GM21825 (cell line): Measurements from ENCODE around the gene PACS1.
"Not testable (repeated sequence)": the region's sequence is repeated elsewhere in the genome, so short reads cannot be mapped to it uniquely, and the experiment has no call there.

Source experiments
- ATAC-seq: cut with Tn5 transposase; IDR thresholded peaks from one replicate; pipeline ENCODE4 v1.9.1; 2021; ENCODE audit warnings: mild to moderate bottlenecking, moderate library complexity; ENCODE audit not compliant: unreplicated experiment

The PACS1 gene

DNA sequence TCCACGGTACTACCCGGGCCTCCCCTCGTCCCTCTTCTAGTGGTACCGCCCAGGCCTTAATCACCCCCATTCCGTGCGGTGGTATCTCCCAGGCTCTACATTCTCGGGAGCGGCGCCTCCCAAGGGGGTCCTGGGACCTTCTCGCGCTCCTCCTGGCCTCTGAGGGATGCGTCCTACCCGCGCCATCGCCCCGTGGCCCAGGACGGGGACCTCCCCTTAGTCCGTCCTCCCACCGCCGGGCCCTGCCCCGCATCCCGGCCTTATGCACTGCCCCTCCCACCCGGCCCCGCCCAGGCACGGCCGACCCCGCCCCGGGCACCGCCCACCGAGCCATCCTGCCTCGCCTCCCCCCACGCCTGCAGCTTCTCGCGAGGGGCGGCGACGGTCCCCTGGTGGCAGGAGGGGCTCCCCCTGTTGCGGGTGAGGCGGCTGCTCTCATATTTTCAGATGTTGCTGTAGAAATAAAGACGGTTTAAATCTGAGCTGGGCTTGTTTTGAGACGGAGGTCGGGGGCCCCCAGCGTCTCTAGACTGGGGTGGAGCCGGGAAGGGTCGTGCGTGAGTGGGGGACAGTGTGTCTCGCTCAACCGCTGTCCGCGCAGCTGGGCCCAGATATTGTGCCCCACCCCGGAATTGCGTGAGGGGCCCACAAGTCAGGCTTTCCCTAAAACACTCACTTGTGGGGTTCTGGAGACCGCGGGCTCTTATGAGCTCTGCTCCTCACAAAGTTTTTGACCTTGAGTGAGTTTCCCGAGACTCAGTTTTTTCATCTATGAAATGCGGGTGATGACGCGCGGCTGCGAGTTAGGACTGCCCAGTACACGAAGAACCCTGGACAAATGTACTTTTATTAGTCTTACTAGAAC, 197.5 kb downstream of the PACS1 start:
- peak; percentile 43 for ATAC-seq

- ATAC-seq: peak; percentile 77
Observed at GRCh38 chr11:66268244-66268951, 198.3 kb downstream of the PACS1 start, which contains the start of gene RAB1B. TSS of gene RAB1B (plus strand) at chr11:66268639. CDS start at chr11:66268680, 41 bp downstream.

GRCh38 chr11:66268952-66269905, 199.2 kb downstream of the PACS1 start:
- ATAC-seq: no peak

DNA sequence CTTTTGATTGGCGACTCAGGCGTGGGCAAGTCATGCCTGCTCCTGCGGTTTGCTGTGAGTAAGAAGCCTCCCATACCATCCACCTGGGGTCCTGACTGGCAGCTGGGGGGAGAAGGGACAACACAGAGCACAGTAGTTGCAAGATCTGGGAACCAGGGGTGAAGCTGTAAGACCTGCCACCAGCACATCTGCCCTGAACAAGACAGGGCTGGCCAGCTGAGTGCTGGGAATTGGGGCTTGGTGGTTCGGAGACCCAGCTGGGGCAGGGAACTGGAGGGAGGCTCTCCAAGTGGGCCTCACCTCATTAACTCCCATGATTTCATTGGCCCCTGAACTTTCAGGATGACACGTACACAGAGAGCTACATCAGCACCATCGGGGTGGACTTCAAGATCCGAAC, 201.7 kb downstream of the PACS1 start:
- ATAC-seq: no peak

- no peak for ATAC-seq
Observed at GRCh38 chr11:66272596-66272995, 202.5 kb downstream of the PACS1 start.

- no peak for ATAC-seq
Observed at GRCh38 chr11:66274219-66274618, 204.1 kb downstream of the PACS1 start.

DNA sequence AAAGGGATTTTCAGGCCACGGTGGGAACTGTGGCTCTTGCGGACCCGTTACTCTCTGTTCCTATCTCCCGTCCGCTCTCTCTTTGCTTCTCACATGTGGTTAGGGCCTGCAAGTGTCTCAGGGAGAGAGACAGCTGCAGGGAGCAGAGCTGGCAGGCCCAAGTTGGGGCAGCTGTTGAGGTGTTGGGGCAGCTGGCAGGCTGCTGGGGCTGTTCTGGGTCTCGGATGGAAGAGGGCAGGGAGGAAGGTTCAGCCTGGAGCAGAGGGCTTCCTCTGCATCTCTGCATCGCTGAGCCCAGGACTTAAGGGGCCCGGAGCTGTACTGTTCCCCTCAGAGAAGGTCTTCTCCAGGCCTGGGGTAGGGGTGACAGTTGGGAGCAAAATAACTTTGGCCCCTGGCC, 205.3 kb downstream of the PACS1 start:
- no peak for ATAC-seq

DNA sequence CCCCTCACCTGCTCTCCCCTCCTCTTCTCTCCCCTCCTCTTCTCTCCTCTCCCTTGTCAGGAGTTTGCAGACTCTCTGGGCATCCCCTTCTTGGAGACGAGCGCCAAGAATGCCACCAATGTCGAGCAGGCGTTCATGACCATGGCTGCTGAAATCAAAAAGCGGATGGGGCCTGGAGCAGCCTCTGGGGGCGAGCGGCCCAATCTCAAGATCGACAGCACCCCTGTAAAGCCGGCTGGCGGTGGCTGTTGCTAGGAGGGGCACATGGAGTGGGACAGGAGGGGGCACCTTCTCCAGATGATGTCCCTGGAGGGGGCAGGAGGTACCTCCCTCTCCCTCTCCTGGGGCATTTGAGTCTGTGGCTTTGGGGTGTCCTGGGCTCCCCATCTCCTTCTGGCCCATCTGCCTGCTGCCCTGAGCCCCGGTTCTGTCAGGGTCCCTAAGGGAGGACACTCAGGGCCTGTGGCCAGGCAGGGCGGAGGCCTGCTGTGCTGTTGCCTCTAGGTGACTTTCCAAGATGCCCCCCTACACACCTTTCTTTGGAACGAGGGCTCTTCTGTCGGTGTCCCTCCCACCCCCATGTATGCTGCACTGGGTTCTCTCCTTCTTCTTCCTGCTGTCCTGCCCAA, 206.0 kb downstream of the PACS1 start:
- no peak for ATAC-seq

GRCh38 chr11:66276619-66277018, 206.5 kb downstream of the PACS1 start:
- ATAC-seq: not testable (repeated sequence)

- not testable (repeated sequence) for ATAC-seq
Observed at GRCh38 chr11:66277064-66277463, 207.0 kb downstream of the PACS1 start.

GRCh38 chr11:66277471-66278362, 207.6 kb downstream of the PACS1 start, which contains the start of gene CNIH2:
TSS of gene CNIH2 (plus strand) at chr11:66278175. CDS start at chr11:66278457, 282 bp downstream.
- no peak for ATAC-seq

DNA sequence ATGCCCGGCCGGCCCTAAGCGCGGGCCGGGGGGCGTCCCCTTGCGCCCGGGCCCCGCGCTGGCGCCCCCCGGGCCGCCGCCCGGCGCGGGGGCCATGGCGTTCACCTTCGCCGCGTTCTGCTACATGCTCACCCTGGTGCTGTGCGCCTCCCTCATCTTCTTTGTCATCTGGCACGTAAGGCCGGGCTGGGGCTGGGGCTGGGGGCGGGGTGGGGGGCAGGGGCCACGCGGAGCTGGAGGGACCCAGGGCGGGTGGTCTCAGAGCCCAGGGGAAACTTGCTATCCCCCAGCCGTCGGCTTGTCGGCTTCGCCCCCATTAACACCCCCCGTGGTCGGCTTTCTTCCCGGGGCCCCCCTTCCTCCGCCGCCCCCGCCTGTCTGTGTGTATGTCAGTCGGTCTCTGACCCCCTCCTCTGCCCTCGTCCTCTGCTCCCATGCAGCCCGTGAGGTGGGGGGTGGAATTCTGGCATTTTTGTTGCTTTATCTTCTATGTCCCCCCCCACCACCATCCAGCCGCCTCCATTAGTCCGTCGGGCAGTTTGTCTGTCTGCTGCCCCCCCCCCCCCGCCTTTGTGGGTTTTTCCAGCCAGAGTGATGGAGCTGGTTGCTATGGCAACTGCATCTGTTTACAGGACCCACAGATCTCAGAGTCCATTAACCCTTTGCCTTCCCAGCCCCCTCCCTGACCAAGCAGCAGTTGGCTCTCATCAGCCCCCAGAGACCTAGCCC, 208.5 kb downstream of the PACS1 start:
- no peak for ATAC-seq

DNA sequence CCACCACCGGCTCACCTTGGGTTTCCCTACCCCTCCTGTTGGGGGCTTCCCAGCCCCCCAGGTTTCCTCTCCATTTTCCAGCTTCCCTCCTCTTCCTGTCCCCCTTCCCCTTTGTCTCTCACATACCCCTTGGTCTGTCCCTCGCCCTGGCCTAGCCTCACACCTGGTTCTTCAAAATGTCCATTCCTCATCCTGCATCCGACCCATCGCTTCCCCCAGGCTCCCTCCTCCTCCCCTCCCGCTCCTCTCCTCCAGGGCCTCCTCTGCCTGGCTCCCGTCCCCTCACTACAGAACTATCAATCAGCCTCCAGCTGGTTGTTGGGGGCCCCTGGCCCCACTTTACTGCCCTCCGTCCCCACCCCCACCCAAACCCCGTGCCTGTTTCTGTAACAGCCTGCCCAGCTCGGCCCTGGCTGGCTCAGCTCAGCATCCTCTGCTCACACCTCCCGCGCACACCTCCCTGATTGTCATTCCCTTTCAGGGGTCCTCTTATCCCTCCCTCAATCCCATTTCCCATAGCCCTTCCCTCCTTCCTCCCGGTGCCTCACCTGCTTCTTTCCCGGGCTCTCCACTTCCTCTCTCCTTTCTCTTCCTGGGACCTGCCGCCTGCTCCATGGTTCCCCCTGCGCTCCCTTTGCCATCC, 209.1 kb downstream of the PACS1 start:
- no peak for ATAC-seq

DNA sequence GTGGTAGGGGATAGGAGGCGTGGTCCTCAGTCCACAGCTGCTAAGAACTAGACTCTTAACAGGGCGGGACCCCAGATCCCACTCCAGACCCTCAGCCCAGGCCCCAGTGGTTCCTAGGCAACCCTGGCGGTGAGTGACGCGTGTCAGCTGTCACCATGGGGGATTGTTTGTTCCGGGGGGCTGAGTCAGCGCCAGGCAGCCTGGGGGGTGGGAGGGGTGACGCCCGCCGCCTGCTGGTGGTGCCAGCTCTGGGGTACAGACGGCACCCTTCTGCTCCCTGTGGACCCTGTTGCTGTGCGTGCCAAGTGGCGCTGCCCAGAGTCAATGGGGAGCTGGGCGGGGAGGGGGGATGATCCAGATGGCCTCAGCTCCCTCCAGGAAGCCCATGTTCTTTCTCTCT, 210.4 kb downstream of the PACS1 start:
- no peak for ATAC-seq

DNA sequence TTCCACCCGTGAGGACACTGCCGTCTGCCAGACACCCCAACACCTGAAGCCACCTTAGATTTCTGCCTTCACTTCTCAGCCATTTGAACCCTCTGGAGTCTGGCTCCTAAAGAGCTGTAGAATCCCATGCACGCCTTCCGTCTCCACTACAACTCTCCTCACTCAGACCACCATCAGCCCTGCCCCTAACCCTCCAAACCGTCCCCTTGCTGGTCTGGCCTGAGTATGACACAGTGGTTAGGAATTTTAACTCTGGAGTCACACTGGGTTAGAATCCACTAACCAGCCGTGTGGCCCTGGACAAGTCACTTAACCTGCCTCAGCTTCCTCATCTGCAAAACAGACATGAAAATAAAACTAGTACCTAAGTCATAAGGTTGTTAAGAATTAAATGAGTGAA, 210.9 kb downstream of the PACS1 start:
- ATAC-seq: no peak

- no peak for ATAC-seq
Observed at GRCh38 chr11:66281776-66282467, 211.8 kb downstream of the PACS1 start.
